Epithelial cell of proximal tubule (primary cell): Measurements from ENCODE around the gene EME1. TPM values are rescaled to one million over a fixed set of nuclear protein-coding genes. Genes with fewer than 3 reads are reported as not detected.
"Not testable (repeated sequence)": the region's sequence is repeated elsewhere in the genome, so short reads cannot be mapped to it uniquely, and the experiment has no call there.

Experiments used
- DNase-seq: peaks from one replicate; pipeline ENCODE4 v3.0.0-alpha.2; 2011; ENCODE audit warnings: low read depth
- H3K4me3 ChIP-seq: 2 replicates; pipeline ENCODE4 v1.5.1; 2011; ENCODE audit warnings: low read depth, mild to moderate bottlenecking, low read length
- CTCF ChIP-seq: conservative IDR thresholded peaks from 2 replicates; pipeline ENCODE4 v1.5.1; 2012; ENCODE audit warnings: low read depth, mild to moderate bottlenecking, low read length
- total RNA-seq: library from RNA; depleted of rRNA; stranded (reverse); fragments of >200 nt; gene quantifications from 2 replicates; pipeline ENCODE4 v1.2.3, GENCODE V29; 2015

EME1 gene
- total RNA-seq, 1 donor from 2014 or later, result 13.8 TPM

- H3K4me3 ChIP-seq, result no peak overlapping the region
Measured at GRCh38 chr17:50394711-50395110, 21.7 kb downstream of the EME1 start.

GRCh38 chr17:50396261-50397110, 23.5 kb downstream of the EME1 start:
- no peak for DNase-seq
- peak overlapping the region; percentile 82 for H3K4me3 ChIP-seq
- TF ChIP-seq CTCF, result no peak

More at GRCh38 chr17:50394711-50395110, 21.7 kb downstream of the EME1 start:
- no peak for TF ChIP-seq CTCF
- no peak for DNase-seq

- peak within 1 kb of the TSS; percentile 82 for H3K4me3 ChIP-seq
- peak; percentile 75 for TF ChIP-seq CTCF
- DNase-seq, result no peak
Measured at GRCh38 chr17:50397111-50397918, 24.3 kb downstream of the EME1 start, which contains the start of gene LRRC59. Gene LRRC59, minus strand, starts transcription at chr17:50397523. Its CDS starts 206 bp downstream, at chr17:50397317.

GRCh38 chr17:50397919-50398285, 24.9 kb downstream of the EME1 start:
- H3K4me3 ChIP-seq, result no peak overlapping the region
- no peak for TF ChIP-seq CTCF

GRCh38 chr17:50398672-50399071, 25.6 kb downstream of the EME1 start:
- DNase-seq, H3K4me3 ChIP-seq: not testable (repeated sequence)

More at GRCh38 chr17:50397919-50398285, 24.9 kb downstream of the EME1 start:
- DNase-seq, result no peak

GRCh38 chr17:50399591-50399990, 26.6 kb downstream of the EME1 start:
- DNase-seq, H3K4me3 ChIP-seq: not testable (repeated sequence)

GRCh38 chr17:50405351-50405750, 32.3 kb downstream of the EME1 start:
- not testable (repeated sequence) for H3K4me3 ChIP-seq, DNase-seq

GRCh38 chr17:50406578-50406977, 33.5 kb downstream of the EME1 start:
- no peak overlapping the region for H3K4me3 ChIP-seq
- no peak for DNase-seq
- no peak for TF ChIP-seq CTCF
